Right kidney (tissue), 1 donor: ENCODE measurements around the gene SLC6A8.
"Not testable (repeated sequence)": the region's sequence is repeated elsewhere in the genome, so short reads cannot be mapped to it uniquely, and the experiment has no call there.

ENCODE experiments used
- DNase-seq: peaks from one replicate; pipeline ENCODE4 v3.0.0-alpha.2; 2016

The SLC6A8 gene

DNA sequence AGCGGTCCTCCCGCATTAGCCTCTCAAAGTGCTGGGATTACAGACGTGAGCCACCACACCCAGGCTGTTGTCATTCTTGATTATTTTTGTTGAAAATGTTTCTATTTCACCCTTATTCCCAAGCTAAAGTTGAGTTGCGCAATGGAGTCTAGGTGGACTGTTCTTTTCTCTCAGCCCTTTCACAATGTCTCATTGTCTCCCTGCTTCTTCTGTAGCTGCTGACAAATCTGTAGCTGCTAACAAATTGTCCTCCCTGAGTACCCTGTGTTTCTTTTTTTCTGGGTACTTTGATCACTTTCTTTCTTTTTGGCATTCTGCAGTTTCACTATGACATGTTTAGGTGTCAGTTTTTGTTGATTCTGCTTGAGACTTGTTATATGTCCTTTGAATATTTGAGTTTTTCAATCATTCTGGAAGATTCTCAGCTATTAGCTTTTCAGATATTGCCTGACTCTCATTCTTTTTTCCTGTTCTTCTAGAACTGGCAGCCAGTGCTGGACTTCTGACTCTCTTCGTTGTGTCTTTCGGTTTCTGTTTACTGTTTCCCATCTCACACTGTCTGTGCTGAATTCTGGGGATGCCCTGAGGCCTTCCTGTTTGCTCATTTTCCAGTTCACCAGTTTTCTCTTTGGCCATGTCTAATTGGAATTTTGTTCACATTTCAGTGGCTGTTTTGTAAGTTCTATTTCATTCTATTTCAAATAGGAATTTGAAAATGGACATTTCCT is 43.6 kb downstream of the SLC6A8 start:
- DNase-seq = no peak

DNA sequence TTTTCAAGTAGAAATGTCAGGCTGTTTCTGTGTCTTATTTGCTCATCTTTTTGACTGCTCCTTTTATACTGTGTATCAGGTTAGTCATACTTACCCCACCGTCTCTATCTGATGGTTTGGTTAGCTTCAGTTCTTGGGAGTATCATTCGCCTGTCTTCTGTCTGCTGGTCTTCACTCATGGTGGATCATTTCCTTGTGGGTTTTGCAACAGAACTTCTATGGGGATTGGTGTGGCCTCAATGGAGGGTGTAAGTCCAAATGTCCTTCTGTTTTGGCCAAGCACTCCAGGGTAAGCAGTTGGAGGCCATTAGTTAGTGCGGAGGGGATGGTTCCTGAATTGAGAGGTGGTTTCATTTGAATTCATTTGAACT is 44.1 kb downstream of the SLC6A8 start:
- no peak for DNase-seq

DNA sequence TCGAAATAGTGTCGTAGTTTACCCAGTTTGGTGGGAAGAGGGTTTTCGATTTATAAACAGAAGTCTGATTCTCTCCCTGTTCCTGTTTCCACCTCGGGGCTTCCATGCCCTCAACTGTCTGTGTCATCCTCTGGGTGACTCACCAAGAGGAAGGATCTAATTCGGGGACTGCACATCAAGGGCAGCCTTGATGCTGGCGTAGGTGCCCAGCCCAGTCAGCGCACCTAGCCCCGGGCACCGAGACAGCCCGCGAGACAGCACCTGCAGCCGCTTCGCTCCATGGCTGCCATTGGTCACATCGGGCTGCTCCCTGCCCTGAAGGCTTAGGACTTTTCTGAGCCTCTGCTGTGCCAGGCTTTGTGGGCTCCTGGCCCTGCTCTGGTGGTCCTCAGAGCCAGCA is 44.7 kb downstream of the SLC6A8 start:
- DNase-seq = no peak

DNA sequence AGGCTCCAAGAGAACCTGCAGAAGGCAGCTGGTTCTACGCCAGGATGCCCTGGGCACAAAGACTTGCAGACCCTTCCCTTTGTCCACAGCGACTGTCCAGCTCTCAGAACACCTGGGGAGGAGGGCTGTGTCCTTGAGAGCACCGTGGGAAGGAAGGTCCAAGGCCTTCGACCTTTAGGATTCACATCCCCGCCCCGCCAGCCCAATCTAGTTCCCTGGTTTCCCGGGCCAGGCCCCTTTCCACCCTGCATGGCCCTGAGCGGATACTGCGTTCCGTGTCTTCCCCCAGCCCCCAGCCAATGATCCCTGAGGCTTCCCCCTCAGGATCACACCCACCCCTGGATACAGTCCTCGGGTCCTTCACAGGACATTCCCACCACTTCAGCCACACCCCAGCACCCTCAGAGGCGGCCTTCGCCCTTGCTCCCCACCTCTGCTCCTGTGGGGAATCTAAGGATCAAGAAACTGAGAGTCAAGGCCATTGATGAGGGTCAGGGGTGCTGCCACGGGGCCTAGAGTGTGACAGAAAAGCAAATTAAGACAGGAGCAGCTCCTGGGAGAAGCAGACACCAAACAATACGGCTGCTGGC is 46.0 kb downstream of the SLC6A8 start:
- DNase-seq = no peak

DNA sequence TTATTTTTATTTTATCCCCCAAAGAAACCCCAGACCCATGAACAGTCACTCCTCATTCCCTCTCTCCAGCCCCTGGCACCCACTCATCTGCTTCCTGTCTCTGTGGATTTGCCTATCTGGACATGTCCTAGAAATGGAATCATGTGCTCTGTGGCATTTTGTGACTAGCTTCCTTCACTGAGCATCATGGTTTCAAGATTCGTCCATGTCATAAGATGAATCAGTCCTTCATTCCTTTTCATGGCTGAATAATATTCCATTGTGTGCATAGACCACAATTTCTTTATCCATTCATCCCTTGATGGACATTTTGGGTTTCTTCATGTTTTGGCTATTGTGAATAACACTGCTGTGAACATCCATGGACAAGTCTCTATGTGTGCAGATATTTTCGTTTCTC is 47.1 kb downstream of the SLC6A8 start:
- DNase-seq = no peak

DNA sequence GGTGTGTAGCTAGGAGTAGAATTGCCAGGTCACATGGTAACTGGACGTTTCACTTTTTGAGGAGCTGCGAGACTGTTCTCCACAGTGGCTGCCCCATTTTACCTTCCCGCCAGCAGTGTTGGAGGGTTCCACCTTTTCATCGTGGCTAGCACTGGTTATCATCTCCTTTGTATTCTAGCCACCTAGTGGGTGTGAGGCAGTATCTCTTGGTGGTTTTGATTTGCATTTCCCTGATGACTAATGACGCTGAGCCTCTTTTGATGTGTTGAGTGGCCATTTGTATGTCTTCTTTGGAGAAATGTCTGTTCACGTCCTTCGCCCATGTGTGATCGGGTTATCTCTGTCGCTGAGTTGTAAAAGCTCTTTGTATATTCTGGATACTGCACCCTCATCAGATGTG is 47.5 kb downstream of the SLC6A8 start:
- no peak for DNase-seq

DNA sequence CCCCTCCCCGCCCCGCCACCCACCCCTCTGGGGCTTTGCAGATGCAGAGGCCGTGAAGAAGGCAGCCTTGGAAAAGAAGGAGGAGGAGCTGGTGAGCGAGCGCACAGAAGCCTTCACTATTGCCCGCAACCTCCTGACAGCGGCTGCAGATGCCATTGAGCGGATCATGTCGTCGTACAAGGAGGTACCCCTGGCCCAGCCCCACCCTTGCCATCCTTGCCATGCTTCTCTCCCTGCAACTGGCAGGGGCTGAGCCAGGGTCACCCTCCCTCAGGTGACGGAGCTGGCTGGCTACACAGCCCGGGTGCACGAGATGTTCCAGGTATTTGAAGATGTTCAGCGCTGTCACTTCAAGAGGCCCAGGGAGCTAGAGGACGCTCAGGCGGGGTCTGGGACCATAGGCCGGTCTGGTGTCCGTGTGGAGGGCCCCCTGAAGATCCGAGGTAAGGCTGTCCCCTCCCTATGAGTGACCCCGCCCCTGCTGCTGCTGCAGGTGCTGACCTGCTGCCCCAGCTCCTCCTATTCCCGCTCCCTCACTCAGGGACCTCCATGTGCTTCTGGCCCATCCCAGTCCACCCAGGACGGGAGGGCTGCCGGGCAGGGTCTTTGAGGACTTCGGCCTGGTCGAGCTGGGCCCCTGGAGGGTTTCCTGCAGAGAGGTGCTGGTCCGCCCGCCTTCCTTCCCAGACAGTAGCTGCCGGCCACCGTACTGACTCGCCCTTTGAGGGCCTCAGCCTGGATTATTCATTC is 48.5 kb downstream of the SLC6A8 start:
- no peak for DNase-seq

DNA sequence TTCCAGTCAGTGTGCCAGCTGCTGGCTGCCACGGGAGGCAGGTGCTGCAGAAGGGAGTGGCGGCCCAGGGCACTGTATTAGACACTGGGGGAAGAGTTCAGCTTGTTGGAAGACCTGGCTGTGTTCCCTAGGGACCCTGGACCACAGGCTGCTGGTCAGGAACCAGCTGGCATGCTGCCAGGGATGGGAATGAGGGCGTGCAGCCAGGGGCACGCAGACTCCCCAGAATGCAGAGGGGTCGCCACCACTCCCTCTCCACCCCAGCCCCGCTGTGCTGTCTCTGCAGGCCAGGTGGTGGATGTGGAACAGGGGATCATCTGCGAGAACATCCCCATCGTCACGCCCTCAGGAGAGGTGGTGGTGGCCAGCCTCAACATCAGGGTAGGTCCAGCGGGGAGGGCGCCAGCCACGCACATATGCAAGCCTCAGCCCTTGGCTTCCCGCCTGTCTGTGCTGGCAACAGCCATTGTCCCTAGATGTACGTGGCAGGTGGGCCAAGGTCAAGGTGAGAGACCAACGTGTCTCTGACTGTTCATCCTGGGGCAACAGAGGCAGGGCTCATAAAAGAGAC is 49.2 kb downstream of the SLC6A8 start:
- DNase-seq = no peak

DNA sequence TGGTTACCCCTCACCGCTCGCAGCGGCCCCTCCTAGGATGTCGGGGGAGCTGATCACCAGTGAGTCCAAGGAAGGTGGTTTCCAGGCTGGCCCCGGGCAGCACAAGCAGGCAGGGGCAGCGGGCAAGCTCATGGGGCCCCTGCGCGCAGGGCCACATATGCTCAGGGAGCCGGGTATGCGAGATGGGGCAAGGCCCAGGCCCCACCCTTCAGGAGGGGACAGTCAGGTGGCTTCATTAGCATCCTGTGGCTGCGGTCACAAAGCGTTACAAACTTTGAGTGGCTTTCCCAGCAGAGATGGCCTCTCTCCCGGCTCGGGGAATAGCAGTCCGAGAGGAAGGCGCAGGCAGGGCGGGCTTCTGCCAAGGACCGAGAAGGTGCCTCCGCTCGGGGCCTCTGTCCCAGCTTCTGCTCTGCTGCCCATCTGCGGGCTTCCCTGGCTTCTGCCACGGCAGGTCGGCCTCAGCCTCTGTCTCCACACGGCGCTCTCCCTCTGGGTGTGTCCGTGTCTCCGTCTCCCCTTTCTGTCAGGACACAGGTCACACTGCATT is 50.4 kb downstream of the SLC6A8 start:
- no peak for DNase-seq

DNA sequence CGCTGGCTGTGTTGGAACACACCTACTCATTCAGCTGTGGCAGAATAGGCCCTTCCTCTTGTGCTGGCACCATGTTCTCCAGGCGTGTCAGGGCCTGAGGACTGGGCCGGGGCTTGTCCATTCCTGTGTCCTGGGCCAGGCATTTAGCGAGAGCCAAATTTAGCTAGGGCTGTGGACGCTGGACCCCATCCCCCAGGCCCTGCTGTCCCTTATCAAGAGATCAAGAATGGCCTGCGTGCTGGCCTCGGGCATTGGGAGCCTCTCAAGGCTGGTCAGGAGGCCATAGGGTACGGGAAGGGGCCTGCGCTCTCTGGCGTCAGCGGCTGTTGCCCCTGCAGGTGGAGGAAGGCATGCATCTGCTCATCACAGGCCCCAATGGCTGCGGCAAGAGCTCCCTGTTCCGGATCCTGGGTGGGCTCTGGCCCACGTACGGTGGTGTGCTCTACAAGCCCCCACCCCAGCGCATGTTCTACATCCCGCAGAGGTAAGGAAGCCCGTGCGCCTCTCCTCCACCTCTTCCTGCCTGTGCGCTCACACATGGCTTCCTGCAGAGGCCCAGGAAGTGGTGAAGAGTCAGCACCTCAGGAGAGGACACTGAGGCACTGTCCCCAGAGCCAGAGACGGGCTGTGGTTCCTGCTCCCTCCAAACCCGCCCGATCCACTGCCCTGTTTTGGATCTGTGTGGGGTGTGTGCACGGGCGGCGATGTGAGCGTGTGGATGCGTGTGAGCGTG is 52.2 kb downstream of the SLC6A8 start:
- no peak for DNase-seq

DNA sequence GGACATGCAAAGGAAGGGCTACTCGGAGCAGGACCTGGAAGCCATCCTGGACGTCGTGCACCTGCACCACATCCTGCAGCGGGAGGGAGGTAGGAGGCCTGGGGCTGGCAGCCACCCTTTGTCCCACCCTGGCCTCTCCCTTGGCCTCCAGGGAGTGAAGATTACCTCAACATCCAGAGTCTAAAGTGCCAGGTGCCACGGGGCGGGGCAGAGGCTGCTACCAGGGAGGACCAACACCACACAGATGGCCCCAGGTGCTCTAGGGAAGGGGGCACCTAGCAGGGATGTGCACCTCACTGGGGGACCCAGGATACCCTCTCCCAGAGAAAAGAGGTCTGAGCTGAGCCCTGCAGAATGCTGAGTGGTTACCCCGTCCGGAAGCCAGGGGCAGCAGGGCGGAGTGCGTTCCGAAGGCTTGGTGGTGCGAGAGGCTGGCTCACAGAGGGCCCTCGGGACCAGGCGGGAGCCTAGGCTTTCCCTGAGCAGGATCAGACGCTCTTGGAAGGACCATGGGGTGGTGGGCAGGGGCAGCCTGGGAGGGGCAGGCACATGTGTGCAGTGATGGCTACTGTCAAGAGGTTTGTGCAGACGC is 53.0 kb downstream of the SLC6A8 start:
- no peak for DNase-seq

DNA sequence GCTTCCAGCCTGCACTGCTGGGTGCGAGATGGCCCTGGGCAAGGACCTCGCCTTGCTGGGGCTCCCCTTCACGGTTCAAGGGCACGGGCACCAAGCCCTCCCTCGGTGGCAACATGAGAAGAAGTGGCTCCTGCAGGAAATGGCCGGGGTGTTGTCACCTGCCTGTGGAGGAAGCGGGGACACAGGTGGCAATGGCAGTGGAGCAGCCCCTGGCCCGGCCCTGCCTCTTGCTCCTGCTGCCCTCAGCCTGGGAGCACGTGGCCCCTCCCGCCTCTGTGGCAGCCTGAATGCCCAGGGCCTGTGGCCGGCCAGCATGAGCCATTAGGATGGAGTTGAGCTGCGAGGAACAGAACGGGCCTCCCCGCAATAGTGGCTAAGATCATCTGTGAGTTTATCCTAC is 53.7 kb downstream of the SLC6A8 start:
- DNase-seq = no peak

DNA sequence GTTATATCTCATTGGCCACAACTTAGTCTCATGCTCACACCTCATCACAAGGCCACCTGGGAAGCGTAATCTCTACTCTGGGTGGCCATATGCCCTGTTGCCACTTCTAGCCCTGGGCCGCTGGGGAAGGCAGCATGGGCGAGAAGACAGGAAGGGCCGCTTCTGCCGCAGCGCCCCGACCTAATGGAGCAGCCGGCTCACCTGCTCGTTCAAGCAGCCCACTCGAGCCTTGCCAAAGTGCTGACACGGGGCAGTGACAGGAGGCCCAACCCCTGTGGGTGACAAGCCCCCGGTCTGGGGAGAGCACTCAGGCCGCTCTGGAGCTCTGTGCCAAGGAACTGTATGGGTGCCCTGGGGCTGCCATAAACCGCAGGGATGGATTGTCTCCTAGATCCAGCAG is 54.4 kb downstream of the SLC6A8 start:
- DNase-seq = not testable (repeated sequence)

DNA sequence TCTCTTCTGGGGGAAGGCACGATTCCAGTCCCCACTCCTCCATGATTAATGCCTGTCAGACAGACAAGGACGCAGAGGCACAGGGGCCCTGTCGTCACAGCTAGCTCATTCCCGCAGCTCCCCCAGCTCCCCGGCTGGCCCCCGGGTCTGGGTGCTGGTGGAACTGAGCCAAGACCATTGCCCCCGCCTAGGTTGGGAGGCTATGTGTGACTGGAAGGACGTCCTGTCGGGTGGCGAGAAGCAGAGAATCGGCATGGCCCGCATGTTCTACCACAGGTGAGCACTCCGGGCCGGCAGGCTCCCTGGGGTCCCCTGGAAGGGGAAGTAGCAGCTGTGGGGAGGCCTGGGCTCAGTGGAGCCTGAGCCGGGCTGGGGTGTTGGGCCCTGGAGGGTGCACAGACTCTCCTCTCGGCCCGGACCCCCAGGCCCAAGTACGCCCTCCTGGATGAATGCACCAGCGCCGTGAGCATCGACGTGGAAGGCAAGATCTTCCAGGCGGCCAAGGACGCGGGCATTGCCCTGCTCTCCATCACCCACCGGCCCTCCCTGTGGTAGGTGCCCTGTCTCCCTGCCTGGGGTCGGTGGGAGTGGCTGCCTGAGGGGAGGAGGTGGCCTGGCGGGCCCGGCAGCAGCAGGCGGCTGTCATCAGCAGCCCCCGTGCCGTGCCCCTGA is 55.2 kb downstream of the SLC6A8 start:
- DNase-seq = peak; percentile 41

DNA sequence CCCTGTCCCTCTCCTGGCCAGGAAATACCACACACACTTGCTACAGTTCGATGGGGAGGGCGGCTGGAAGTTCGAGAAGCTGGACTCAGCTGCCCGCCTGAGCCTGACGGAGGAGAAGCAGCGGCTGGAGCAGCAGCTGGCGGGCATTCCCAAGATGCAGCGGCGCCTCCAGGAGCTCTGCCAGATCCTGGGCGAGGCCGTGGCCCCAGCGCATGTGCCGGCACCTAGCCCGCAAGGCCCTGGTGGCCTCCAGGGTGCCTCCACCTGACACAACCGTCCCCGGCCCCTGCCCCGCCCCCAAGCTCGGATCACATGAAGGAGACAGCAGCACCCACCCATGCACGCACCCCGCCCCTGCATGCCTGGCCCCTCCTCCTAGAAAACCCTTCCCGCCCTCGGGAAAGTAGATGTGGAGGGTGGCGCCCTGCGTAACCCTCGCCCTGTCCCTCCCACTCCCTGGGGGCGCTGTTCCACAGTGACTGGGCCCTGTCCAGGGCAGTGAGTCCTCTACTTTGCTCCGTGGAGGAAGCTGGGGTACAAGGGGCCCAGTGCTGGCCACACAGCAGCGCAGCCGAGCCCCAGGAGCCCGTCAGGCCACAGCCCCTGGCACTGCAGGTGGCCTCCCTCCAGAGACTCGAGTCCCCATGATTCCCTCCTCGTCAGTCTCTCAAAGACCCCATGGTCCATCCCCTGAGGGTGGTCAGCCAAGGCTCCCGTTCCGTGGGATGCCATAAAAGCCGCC is 55.9 kb downstream of the SLC6A8 start:
- DNase-seq = not testable (repeated sequence)

DNA sequence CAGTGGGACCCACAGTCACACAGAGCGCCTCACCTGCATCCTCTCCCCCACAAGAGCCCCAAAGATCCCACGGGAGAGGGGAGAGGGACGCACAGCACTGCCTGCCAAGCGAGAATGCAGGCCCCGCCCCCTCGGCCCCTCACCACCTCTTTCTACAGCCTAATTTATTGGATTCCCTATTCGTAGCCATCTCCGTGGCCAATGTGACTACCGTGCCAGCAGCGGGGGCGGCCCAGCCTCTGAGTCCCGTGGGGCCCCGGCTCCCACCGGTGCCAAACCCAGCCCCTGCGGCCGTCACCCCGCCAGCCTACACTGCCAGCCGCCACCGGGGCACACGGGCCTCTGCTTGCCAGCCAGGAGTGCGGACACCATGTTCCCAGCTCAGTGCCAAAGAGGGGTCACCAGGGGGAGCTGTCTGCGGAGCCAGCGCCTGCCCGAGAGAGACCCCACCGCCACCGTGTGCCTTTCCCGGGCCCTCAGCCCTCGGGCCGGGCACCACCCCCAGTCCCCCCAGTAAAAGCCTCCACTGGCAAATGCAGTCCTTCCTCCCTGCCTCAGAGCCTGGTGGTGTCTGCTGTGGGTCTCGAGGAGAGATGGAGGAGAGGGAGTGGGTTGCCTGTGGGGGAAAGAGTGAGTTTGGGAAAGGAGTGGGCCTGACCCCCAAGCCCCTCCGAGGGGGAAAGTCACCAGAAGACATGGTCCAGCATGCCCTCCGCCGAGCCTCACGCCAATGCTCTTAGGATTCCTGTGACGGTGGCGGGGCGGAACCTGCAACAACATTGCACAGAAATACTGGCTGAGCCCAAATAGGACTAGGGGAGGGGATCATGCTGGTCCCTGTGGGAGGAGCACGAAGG is 56.7 kb downstream of the SLC6A8 start:
- DNase-seq = no peak

DNA sequence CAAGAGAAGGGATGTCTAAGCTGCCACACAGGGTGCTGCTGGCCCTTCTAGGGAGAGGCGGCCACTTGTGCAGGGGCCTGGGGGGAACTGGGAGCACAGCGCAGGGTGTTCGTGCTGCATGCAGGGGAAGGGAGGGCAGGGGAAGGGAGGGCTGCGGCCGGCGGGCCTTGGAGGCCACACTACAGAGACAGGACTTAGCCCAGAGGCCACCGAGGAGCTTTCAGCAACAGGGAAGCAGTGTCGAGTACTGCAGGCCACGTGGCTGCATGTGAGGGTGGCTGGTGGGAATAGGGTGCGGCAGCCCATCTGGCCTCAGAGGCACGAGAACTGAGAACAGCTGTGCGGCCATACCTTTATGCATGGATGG is 57.3 kb downstream of the SLC6A8 start:
- not testable (repeated sequence) for DNase-seq
